A549 treated with ZK216348 at 1 μM for 4 hours (cell line): ENCODE data around the gene FAM200A. TPM values are rescaled to one million over a fixed set of nuclear protein-coding genes. Genes with fewer than 3 reads are reported as not detected.

Experiments
- total RNA-seq: library from RNA; stranded (reverse); fragments of 200-300 nt; extraction: Qiagen RNA extraction; gene quantifications from 5 replicates; pipeline ENCODE4 v1.2.3, GENCODE V29; 2022; ENCODE audit warnings: low read depth

The FAM200A gene
- 4.2 to 6.9 TPM (median 6.8 TPM) in 5 replicates for total RNA-seq

GRCh38 chr7:99551767-99552463, at the start of gene FAM200A:
TSS of gene FAM200A (minus strand) at chr7:99552114. CDS start at chr7:99548407, 3,707 bp downstream.

DNA sequence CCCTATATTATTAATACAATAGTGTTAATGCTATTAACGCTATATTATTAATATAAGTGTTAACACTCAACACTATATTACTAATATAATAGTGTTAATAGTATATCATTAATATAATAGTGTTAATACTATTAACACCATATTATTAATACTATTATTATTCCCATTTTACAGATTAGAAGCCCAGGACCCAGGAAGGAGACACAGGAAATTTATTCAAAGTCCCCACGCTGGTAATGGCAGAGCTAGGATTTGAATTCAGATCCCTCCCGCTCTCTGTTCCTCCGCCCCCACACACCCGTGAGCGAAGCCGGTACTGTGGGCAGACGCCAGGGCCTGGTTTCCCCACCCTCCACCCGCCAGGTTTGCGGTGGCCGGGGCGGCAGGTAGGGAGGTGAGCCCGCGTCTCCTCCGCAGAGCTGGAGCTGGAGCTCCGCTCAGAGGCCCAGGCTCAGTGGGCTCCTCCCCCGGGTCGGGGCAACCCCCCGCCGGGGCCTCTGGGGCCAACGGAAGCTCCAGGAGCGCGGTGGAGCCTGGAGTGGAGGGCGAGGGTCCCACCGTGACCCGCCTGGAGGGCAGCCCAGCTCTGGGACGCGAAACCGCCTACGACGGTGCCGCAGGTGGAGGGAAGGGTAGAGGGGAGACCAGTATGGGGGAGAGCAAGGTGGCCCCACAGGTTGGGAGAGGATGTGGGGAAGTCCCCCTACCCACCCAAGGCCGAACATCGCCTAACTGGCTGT, 46.0 kb upstream of the FAM200A start, which contains the start of gene TMEM225B:
TSS of gene TMEM225B (plus strand) at position 506 of the 740 bp plus-strand sequence. CDS start 6,122 bp downstream, outside the sequence.

GRCh38 chr7:99558306-99559174, 6.6 kb upstream of the FAM200A start, which contains the start of gene ZNF655:
TSS of gene ZNF655 (plus strand) at chr7:99558642. CDS start at chr7:99560560, 1,918 bp downstream.

GRCh38 chr7:99504603-99505323, 47.2 kb downstream of the FAM200A start, which contains the start of gene ZKSCAN5:
TSS of gene ZKSCAN5 (plus strand) at chr7:99504662. CDS start at chr7:99506045, 1,383 bp downstream.

DNA sequence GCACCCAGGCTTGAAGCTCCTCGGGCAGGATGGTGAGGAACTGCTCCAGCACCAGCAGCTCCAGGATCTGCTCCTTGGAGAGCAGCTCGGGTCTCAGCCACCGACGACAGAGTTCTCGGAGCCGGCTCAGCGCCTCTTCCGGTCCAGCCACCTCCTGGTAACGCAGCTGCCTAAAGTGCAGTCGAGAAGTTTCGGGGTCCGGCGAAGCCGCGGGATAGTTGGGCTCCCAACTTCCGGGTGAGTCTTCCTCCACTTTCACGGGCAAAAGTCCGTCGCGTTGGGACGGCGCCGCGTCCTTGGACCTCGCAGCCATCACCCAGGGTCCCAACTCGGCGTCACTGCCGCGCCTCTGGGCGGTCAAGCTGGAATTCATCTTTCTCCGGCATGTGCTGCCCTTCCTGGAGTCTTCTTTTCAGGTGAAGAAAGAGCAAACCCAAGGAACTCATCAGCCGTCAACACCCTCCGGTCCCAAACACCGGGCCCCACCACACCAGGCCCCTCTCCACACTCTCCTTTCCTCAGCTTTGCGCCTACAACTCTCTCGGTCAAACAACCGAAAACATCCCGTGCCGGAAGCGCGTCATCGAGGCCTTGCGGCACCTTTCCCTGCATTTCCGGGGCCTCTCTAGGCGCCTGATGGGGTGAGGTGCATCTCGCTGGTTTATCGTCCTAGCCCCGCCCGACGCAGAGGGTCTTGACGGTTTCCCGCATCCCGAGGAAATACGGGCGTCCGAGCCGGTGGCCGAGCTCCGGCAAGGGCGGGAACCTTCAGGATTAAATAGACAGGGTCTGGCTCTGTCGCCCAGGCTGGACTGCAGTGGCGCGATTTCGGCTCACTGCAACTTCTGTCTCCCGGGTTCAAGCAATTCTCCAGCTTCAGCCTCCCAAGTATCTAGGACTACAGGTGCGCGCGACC, 51.9 kb downstream of the FAM200A start, which contains the start of gene ZNF394:
TSS of gene ZNF394 (minus strand) at position 561 of the 916 bp plus-strand sequence. CDS start at position 373, 188 bp downstream.

Other genes with a start within 250 kb of the FAM200A start
- gene ARPC1A, start 226.2 kb downstream of the FAM200A start, total RNA-seq, result 128 to 138 TPM (median 129 TPM) in 5 replicates
- 233 to 306 TPM (median 289 TPM) in 5 replicates for gene ARPC1B, start 177.4 kb downstream of the FAM200A start, total RNA-seq
- gene PDAP1, start 143.5 kb downstream of the FAM200A start, total RNA-seq, result 174 to 231 TPM (median 186 TPM) in 5 replicates
- gene BUD31, start 143.1 kb downstream of the FAM200A start, total RNA-seq, result 133 to 189 TPM (median 141 TPM) in 5 replicates
- gene PTCD1, start 113.3 kb downstream of the FAM200A start, total RNA-seq, result 5.2 to 8.7 TPM (median 7.5 TPM) in 5 replicates
- 30.1 to 48.2 TPM (median 44.5 TPM) in 5 replicates for gene CPSF4, start 113.2 kb downstream of the FAM200A start, total RNA-seq
- gene ATP5MF, start 85.9 kb downstream of the FAM200A start, total RNA-seq, result 808 to 1,607 TPM (median 884 TPM) in 5 replicates
- gene ZNF789, start 79.2 kb downstream of the FAM200A start, total RNA-seq, result 7.0 to 9.3 TPM (median 8.2 TPM) in 5 replicates
- 15.4 to 20.0 TPM (median 18.8 TPM) in 5 replicates for gene ZNF394, start 51.8 kb downstream of the FAM200A start, total RNA-seq
- gene ZKSCAN5, start 47.5 kb downstream of the FAM200A start, total RNA-seq, result 9.1 to 10.4 TPM (median 10.1 TPM) in 5 replicates
- gene ZNF655, start 6.5 kb upstream of the FAM200A start, total RNA-seq, result 47.7 to 58.6 TPM (median 53.0 TPM) in 5 replicates
- 0.75 to 1.4 TPM (median 0.92 TPM) in 5 replicates for gene TMEM225B, start 46.2 kb upstream of the FAM200A start, total RNA-seq
- gene ZSCAN25, start 64.8 kb upstream of the FAM200A start, total RNA-seq, result 6.8 to 9.7 TPM (median 9.3 TPM) in 5 replicates
- 1.1 to 2.0 TPM (median 1.8 TPM) in 5 replicates for gene CYP3A5, start 127.9 kb upstream of the FAM200A start, total RNA-seq
- gene CYP3A7, start 183.1 kb upstream of the FAM200A start, total RNA-seq, result not detected in 5 replicates
- not detected in 5 replicates for gene CYP3A4, start 232.1 kb upstream of the FAM200A start, total RNA-seq